ENCODE results near the gene TMEM74B. TPM values are rescaled to one million over a fixed set of nuclear protein-coding genes. Genes with fewer than 3 reads are reported as not detected.

The TMEM74B gene
- total and polyA plus RNA-seq, 2 of the 8 experiments (the other 6 are each of a cell fraction or from before 2014, with no cell fraction given): 4.0 to 6.4 TPM

DNA sequence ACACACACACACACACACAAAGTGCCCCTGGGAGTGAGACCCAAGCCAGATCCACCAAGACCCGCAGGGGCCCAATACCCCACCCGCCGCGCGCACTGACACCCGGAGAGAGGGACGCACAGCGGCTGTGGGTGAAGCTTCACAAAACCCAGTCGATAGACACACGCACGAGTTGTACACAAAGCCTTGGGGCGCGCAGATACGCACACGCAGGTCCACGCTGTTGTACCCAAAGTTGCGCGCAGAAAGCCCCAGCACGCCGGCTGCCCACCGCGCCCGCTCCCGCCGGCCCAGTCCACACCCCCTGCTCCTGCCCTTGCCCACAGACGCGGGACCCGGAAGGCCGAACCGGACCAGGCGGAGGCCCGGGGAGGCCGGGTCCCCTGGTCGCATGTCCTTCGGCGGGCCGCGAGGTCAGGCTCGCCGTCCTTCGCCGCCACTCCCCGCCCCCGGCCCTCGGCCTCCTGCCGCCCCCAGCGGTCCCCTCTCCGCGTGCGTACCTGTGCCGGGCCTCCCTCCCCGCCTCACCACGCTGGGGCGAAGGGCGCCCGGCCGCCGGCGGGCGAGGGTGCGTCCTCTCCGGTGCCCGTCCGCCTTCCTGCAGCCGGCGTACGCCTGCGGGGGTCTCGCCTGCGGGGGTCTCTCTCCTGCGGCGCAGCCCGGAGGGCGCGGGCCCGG is at the start of gene TMEM74B (continued):
- TF ChIP-seq, protein P1, sequence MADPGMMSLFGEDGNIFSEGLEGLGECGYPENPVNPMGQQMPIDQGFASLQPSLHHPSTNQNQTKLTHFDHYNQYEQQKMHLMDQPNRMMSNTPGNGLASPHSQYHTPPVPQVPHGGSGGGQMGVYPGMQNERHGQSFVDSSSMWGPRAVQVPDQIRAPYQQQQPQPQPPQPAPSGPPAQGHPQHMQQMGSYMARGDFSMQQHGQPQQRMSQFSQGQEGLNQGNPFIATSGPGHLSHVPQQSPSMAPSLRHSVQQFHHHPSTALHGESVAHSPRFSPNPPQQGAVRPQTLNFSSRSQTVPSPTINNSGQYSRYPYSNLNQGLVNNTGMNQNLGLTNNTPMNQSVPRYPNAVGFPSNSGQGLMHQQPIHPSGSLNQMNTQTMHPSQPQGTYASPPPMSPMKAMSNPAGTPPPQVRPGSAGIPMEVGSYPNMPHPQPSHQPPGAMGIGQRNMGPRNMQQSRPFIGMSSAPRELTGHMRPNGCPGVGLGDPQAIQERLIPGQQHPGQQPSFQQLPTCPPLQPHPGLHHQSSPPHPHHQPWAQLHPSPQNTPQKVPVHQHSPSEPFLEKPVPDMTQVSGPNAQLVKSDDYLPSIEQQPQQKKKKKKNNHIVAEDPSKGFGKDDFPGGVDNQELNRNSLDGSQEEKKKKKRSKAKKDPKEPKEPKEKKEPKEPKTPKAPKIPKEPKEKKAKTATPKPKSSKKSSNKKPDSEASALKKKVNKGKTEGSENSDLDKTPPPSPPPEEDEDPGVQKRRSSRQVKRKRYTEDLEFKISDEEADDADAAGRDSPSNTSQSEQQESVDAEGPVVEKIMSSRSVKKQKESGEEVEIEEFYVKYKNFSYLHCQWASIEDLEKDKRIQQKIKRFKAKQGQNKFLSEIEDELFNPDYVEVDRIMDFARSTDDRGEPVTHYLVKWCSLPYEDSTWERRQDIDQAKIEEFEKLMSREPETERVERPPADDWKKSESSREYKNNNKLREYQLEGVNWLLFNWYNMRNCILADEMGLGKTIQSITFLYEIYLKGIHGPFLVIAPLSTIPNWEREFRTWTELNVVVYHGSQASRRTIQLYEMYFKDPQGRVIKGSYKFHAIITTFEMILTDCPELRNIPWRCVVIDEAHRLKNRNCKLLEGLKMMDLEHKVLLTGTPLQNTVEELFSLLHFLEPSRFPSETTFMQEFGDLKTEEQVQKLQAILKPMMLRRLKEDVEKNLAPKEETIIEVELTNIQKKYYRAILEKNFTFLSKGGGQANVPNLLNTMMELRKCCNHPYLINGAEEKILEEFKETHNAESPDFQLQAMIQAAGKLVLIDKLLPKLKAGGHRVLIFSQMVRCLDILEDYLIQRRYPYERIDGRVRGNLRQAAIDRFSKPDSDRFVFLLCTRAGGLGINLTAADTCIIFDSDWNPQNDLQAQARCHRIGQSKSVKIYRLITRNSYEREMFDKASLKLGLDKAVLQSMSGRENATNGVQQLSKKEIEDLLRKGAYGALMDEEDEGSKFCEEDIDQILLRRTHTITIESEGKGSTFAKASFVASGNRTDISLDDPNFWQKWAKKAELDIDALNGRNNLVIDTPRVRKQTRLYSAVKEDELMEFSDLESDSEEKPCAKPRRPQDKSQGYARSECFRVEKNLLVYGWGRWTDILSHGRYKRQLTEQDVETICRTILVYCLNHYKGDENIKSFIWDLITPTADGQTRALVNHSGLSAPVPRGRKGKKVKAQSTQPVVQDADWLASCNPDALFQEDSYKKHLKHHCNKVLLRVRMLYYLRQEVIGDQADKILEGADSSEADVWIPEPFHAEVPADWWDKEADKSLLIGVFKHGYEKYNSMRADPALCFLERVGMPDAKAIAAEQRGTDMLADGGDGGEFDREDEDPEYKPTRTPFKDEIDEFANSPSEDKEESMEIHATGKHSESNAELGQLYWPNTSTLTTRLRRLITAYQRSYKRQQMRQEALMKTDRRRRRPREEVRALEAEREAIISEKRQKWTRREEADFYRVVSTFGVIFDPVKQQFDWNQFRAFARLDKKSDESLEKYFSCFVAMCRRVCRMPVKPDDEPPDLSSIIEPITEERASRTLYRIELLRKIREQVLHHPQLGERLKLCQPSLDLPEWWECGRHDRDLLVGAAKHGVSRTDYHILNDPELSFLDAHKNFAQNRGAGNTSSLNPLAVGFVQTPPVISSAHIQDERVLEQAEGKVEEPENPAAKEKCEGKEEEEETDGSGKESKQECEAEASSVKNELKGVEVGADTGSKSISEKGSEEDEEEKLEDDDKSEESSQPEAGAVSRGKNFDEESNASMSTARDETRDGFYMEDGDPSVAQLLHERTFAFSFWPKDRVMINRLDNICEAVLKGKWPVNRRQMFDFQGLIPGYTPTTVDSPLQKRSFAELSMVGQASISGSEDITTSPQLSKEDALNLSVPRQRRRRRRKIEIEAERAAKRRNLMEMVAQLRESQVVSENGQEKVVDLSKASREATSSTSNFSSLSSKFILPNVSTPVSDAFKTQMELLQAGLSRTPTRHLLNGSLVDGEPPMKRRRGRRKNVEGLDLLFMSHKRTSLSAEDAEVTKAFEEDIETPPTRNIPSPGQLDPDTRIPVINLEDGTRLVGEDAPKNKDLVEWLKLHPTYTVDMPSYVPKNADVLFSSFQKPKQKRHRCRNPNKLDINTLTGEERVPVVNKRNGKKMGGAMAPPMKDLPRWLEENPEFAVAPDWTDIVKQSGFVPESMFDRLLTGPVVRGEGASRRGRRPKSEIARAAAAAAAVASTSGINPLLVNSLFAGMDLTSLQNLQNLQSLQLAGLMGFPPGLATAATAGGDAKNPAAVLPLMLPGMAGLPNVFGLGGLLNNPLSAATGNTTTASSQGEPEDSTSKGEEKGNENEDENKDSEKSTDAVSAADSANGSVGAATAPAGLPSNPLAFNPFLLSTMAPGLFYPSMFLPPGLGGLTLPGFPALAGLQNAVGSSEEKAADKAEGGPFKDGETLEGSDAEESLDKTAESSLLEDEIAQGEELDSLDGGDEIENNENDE (IDR thresholded peaks at IDR 0.05; ENCODE audit: insufficient replicate concordance, low read length): no peak
- 0 out of 2 replicates have a peak, but pooled peaks have one; percentile 31 for TF ChIP-seq CREB1 (IDR thresholded peaks at IDR 0.05)
- TF ChIP-seq SUZ12 (IDR thresholded peaks at IDR 0.05; ENCODE audit: low read length): peak; percentile 68; the same call in 1 of the 2 replicates
- 0 out of 2 replicates have a peak, but pooled peaks have one; percentile 10 for TF ChIP-seq PHF8 (conservative IDR thresholded peaks at IDR 0.05; ENCODE audit: low read depth, low read length)
- TF ChIP-seq, protein P2, sequence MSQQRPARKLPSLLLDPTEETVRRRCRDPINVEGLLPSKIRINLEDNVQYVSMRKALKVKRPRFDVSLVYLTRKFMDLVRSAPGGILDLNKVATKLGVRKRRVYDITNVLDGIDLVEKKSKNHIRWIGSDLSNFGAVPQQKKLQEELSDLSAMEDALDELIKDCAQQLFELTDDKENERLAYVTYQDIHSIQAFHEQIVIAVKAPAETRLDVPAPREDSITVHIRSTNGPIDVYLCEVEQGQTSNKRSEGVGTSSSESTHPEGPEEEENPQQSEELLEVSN (IDR thresholded peaks at IDR 0.05): 0 out of 2 replicates have a peak, but pooled peaks have one; percentile 10
- TF ChIP-seq SAP30 (IDR thresholded peaks at IDR 0.05; ENCODE audit: insufficient read depth, insufficient replicate concordance, low read length): no peak
- TF ChIP-seq KDM4A (IDR thresholded peaks at IDR 0.05; ENCODE audit: low read depth, low read length, severe bottlenecking): peak; percentile 95
- TF ChIP-seq, protein P3, sequence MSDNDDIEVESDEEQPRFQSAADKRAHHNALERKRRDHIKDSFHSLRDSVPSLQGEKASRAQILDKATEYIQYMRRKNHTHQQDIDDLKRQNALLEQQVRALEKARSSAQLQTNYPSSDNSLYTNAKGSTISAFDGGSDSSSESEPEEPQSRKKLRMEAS (IDR thresholded peaks at IDR 0.05): 0 out of 2 replicates have a peak, but pooled peaks have one; percentile 56
- no peak for TF ChIP-seq TBP (IDR thresholded peaks at IDR 0.05; ENCODE audit: low read depth, low read length)
